K562 (cell line): Measurements from ENCODE around the gene MBD6. TPM values are rescaled to one million over a fixed set of nuclear protein-coding genes. Genes with fewer than 3 reads are reported as not detected.
A peak's percentile ranks its signal among the peaks of the same experiment; 100 is the strongest.

ENCODE experiments used
- ARHGAP35 ChIP-seq: fragments of 450-650 bp; IDR thresholded peaks from 2 replicates; pipeline ENCODE4 v1.6.1; 2018; ENCODE audit not compliant: partially characterized antibody
- CC2D1A ChIP-seq: fragments of 450-650 bp; IDR thresholded peaks from 2 replicates; pipeline ENCODE4 v1.6.1; 2017; ENCODE audit warnings: mild to moderate bottlenecking
- COPS2 ChIP-seq: fragments of 450-650 bp; conservative IDR thresholded peaks from 2 replicates; pipeline ENCODE4 v1.6.1; 2016; ENCODE audit warnings: mild to moderate bottlenecking, moderate library complexity
- ETS2 ChIP-seq: IDR thresholded peaks from 2 replicates; pipeline ENCODE4 v1.6.1; 2016; ENCODE audit warnings: borderline replicate concordance, missing genetic modification characterization, mild to moderate bottlenecking, moderate library complexity, missing compliant biosample characterization; ENCODE audit not compliant: poor library complexity, severe bottlenecking
- FOXK1 ChIP-seq: sonication (generic); formaldehyde crosslinking; IDR thresholded peaks from 2 replicates; pipeline ENCODE4 v1.8.0; 2022; ENCODE audit warnings: missing genetic modification reagents, mild to moderate bottlenecking, borderline replicate concordance
- GABPB1 ChIP-seq: sonication (generic); formaldehyde crosslinking; IDR thresholded peaks from 2 replicates; pipeline ENCODE4 v1.8.0; 2022; ENCODE audit warnings: mild to moderate bottlenecking, missing genetic modification reagents
- HDAC3 ChIP-seq: fragments of 450-650 bp; IDR thresholded peaks from 2 replicates; pipeline ENCODE4 v1.6.1; 2018; ENCODE audit warnings: borderline replicate concordance, mild to moderate bottlenecking, moderate library complexity; ENCODE audit not compliant: partially characterized antibody
- HNRNPLL ChIP-seq: fragments of 200-400 bp; formaldehyde crosslinking; IDR thresholded peaks from 2 replicates; pipeline ENCODE4 v1.6.1; 2017; ENCODE audit warnings: low read length, low read depth, mild to moderate bottlenecking; ENCODE audit not compliant: poor library complexity, severe bottlenecking
- JUNB ChIP-seq: fragments of 450-650 bp; formaldehyde crosslinking; conservative IDR thresholded peaks from 2 replicates; pipeline ENCODE4 v1.4.0; 2020; ENCODE audit warnings: mild to moderate bottlenecking
- LCOR ChIP-seq: sonication (generic); formaldehyde crosslinking; IDR thresholded peaks from 2 replicates; pipeline ENCODE4 v1.8.0; 2022; ENCODE audit warnings: mild to moderate bottlenecking, missing genetic modification reagents
- MTF1 ChIP-seq: fragments of 250-450 bp; sonication (Bioruptor Pico); IDR thresholded peaks from 2 replicates; pipeline ENCODE4 v1.9.0; 2021; ENCODE audit warnings: moderate library complexity, mild to moderate bottlenecking, inconsistent platforms, borderline replicate concordance
- NR2C2 ChIP-seq, 2 experiments: fragments of 200-800 bp in 1 of 2; sonication (Bioruptor generic) in 1 of 2; sonication (generic) in 1 of 2; formaldehyde crosslinking in 1 of 2; IDR thresholded peaks; 2 replicates each; pipeline versions ENCODE4 v1.6.1 to v1.8.0; 2016 to 2022; ENCODE audit warnings: mild to moderate bottlenecking in 1 of 2, missing compliant biosample characterization in 1 of 2, missing genetic modification characterization in 1 of 2, missing genetic modification reagents in 1 of 2
- NRF1 ChIP-seq, 2 experiments: fragments of 450-650 bp; IDR thresholded peaks in 1 of 2; conservative IDR thresholded peaks in 1 of 2; 2 replicates each; pipeline ENCODE4 v1.6.1; 2014; ENCODE audit warnings: mild to moderate bottlenecking in 2 of 2
- PCBP2 ChIP-seq: fragments of 200-400 bp; formaldehyde crosslinking; IDR thresholded peaks from 2 replicates; pipeline ENCODE4 v1.6.1; 2018; ENCODE audit warnings: low read length, low read depth, mild to moderate bottlenecking, moderate library complexity; ENCODE audit not compliant: poor library complexity, severe bottlenecking
- POLR2G ChIP-seq: fragments of 200-400 bp; formaldehyde crosslinking; IDR thresholded peaks from 2 replicates; pipeline ENCODE4 v1.6.1; 2017; ENCODE audit warnings: low read depth, mild to moderate bottlenecking, antibody characterized with exemption, low read length, moderate library complexity
- RBM39 ChIP-seq: fragments of 200-400 bp; formaldehyde crosslinking; optimal IDR thresholded peaks from 2 replicates; pipeline ENCODE3; 2018; ENCODE audit warnings: low read depth, low read length
- SIRT6 ChIP-seq: IDR thresholded peaks from one replicate; pipeline ENCODE4 v1.6.1; 2012; ENCODE audit warnings: low read depth, mild to moderate bottlenecking, control low read depth, inconsistent platforms, low read length, moderate library complexity
- ZNF384 ChIP-seq: IDR thresholded peaks from 2 replicates; pipeline ENCODE4 v1.6.1; 2012; ENCODE audit warnings: low read depth, low read length, improper control_type of control experiment
- ZNF507 ChIP-seq: conservative IDR thresholded peaks from 2 replicates; pipeline ENCODE4 v1.6.1; 2017; ENCODE audit warnings: missing genetic modification characterization, missing compliant biosample characterization
- polyA plus RNA-seq, 8 experiments: library from polyadenylated mRNA; depleted of rRNA in 4 of 8; stranded (reverse) in 5 of 8; unstranded in 3 of 8; fragments of >200 nt; fragmentation: Nextera tagmentation in 2 of 8; fragmentation: Illumina TruSeq in 1 of 8; extraction: Ambion mirVana in 2 of 8; extraction: Trizol in 1 of 8; gene quantifications; 2 replicates each; pipeline versions ENCODE4 v1.2.1 to v1.2.3, GENCODE V29; 2011 to 2014; ENCODE audit warnings: inconsistent platforms in 1 of 8, missing spikeins in 1 of 8
- total RNA-seq, 7 experiments: library from RNA; depleted of rRNA in 6 of 7; stranded (reverse); fragments of >200 nt in 6 of 7; fragmentation: Illumina TruSeq in 2 of 7; extraction: Trizol in 2 of 7; gene quantifications; 2 replicates each; pipeline versions ENCODE4 v1.2.1 to v1.2.3, GENCODE V29; 2011 to 2021; ENCODE audit warnings: low replicate concordance in 1 of 7
- TF ChIP-seq, protein P1 (sequence below), 2 experiments: IDR thresholded peaks; 2 replicates each; pipeline ENCODE4 v1.6.1; 2012; ENCODE audit warnings: improper control_type of control experiment in 2 of 2, low read depth in 2 of 2, low read length in 2 of 2, borderline replicate concordance in 1 of 2
- TF ChIP-seq, protein P2 (sequence below): fragments of 200-800 bp; sonication (Bioruptor generic); IDR thresholded peaks from 2 replicates; pipeline ENCODE4 v1.6.1; 2017; ENCODE audit warnings: missing genetic modification characterization, missing compliant biosample characterization
- TF ChIP-seq, protein P3 (sequence below): fragments of 450-650 bp; formaldehyde crosslinking; conservative IDR thresholded peaks from 2 replicates; pipeline ENCODE4 v1.4.0; 2022; ENCODE audit warnings: mild to moderate bottlenecking, missing genetic modification characterization

Gene MBD6
- total and polyA plus RNA-seq, 9 of the 15 experiments (the other 6 are each of a cell fraction or from before 2014, with no cell fraction given), result 2.0 to 54.8 (median 3.8) TPM

- TF ChIP-seq GABPB1 (CRISPR knock-in tag), result no peak
- TF ChIP-seq ARHGAP35, result peak; percentile 12
- no peak for TF ChIP-seq ZNF384
- TF ChIP-seq HNRNPLL, result no peak
- no peak for TF ChIP-seq RBM39
- TF ChIP-seq NRF1 (conservative IDR thresholded peaks at IDR 0.05 in 1 of 2, IDR thresholded peaks at IDR 0.05 in 1 of 2), result no peak
- no peak for TF ChIP-seq CC2D1A
- TF ChIP-seq, protein P1, sequence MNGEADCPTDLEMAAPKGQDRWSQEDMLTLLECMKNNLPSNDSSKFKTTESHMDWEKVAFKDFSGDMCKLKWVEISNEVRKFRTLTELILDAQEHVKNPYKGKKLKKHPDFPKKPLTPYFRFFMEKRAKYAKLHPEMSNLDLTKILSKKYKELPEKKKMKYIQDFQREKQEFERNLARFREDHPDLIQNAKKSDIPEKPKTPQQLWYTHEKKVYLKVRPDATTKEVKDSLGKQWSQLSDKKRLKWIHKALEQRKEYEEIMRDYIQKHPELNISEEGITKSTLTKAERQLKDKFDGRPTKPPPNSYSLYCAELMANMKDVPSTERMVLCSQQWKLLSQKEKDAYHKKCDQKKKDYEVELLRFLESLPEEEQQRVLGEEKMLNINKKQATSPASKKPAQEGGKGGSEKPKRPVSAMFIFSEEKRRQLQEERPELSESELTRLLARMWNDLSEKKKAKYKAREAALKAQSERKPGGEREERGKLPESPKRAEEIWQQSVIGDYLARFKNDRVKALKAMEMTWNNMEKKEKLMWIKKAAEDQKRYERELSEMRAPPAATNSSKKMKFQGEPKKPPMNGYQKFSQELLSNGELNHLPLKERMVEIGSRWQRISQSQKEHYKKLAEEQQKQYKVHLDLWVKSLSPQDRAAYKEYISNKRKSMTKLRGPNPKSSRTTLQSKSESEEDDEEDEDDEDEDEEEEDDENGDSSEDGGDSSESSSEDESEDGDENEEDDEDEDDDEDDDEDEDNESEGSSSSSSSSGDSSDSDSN (IDR thresholded peaks at IDR 0.05; ENCODE audit: borderline replicate concordance in 1 of 2, low read depth in 2 of 2, low read length in 2 of 2), result no peak
- TF ChIP-seq POLR2G, result no peak
- no peak for TF ChIP-seq JUNB
- no peak for TF ChIP-seq ETS2 (tag)
- no peak for TF ChIP-seq ZNF507 (tag)
- TF ChIP-seq NR2C2 (CRISPR knock-in tag; IDR thresholded peaks at IDR 0.05), result no peak
- no peak for TF ChIP-seq NR2C2 (tag; IDR thresholded peaks at IDR 0.05)
- TF ChIP-seq, protein P2, sequence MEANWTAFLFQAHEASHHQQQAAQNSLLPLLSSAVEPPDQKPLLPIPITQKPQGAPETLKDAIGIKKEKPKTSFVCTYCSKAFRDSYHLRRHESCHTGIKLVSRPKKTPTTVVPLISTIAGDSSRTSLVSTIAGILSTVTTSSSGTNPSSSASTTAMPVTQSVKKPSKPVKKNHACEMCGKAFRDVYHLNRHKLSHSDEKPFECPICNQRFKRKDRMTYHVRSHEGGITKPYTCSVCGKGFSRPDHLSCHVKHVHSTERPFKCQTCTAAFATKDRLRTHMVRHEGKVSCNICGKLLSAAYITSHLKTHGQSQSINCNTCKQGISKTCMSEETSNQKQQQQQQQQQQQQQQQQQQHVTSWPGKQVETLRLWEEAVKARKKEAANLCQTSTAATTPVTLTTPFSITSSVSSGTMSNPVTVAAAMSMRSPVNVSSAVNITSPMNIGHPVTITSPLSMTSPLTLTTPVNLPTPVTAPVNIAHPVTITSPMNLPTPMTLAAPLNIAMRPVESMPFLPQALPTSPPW (CRISPR knock-in tag), result no peak; the same call in 1 of the 2 replicates
- no peak for TF ChIP-seq PCBP2
- TF ChIP-seq MTF1 (CRISPR knock-in tag), result no peak
- no peak for TF ChIP-seq HDAC3
- no peak for TF ChIP-seq LCOR
- TF ChIP-seq, protein P3, sequence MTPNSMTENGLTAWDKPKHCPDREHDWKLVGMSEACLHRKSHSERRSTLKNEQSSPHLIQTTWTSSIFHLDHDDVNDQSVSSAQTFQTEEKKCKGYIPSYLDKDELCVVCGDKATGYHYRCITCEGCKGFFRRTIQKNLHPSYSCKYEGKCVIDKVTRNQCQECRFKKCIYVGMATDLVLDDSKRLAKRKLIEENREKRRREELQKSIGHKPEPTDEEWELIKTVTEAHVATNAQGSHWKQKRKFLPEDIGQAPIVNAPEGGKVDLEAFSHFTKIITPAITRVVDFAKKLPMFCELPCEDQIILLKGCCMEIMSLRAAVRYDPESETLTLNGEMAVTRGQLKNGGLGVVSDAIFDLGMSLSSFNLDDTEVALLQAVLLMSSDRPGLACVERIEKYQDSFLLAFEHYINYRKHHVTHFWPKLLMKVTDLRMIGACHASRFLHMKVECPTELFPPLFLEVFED (CRISPR knock-in tag), result no peak
- TF ChIP-seq COPS2, result no peak
- TF ChIP-seq FOXK1 (CRISPR knock-in tag), result peak; percentile 68; the same call in 1 of the 2 replicates
- no peak for TF ChIP-seq SIRT6
Measured at GRCh38 chr12:57523706-57524614, 1.3 kb downstream of the MBD6 start (continued).
